Esophagus (tissue), 2 donors: Measurements from ENCODE around the gene CLDN7. TPM values are rescaled to one million over a fixed set of nuclear protein-coding genes. Genes with fewer than 3 reads are reported as not detected.

Experiments
- H3K27ac ChIP-seq, 2 donors: one replicate each; pipeline ENCODE4 v1.5.1; 2013; ENCODE audit warnings: low read depth in 2 of 2, mild to moderate bottlenecking in 2 of 2, inconsistent platforms in 1 of 2, low read length in 1 of 2, moderate library complexity in 1 of 2
- H3K27me3 ChIP-seq, 2 donors: one replicate each; pipeline ENCODE4 v1.6.1; 2013; ENCODE audit warnings: low read length in 2 of 2, control low read depth in 1 of 2, mild to moderate bottlenecking in 1 of 2; ENCODE audit not compliant: insufficient read depth in 2 of 2, control insufficient read depth in 1 of 2
- H3K36me3 ChIP-seq, 2 donors: one replicate each; pipeline ENCODE4 v1.6.1; 2013; ENCODE audit warnings: low read length in 1 of 2; ENCODE audit not compliant: control insufficient read depth in 2 of 2, insufficient read depth in 2 of 2
- H3K4me1 ChIP-seq, 2 donors: one replicate each; pipeline ENCODE4 v1.6.1; 2013; ENCODE audit warnings: low read length in 1 of 2; ENCODE audit not compliant: control insufficient read depth in 2 of 2, insufficient read depth in 2 of 2
- H3K4me3 ChIP-seq, 2 donors: one replicate each; pipeline ENCODE4 v1.5.1; 2013; ENCODE audit warnings: low read length in 2 of 2, mild to moderate bottlenecking in 2 of 2, low read depth in 1 of 2, moderate library complexity in 1 of 2
- H3K9me3 ChIP-seq, 2 donors: one replicate each; pipeline ENCODE4 v1.6.1; 2013; ENCODE audit warnings: mild to moderate bottlenecking in 2 of 2, low read depth in 1 of 2, low read length in 1 of 2, moderate library complexity in 1 of 2; ENCODE audit not compliant: control insufficient read depth in 2 of 2, insufficient read depth in 1 of 2
- WGBS, 2 donors: extraction: QIAGEN DNeasy Blood & Tissue Kit; methylation state at CpG; one replicate each; pipeline ENCODE4 v1.1.7; 2013; 5-methylcytosine and 5-hydroxymethylcytosine counted together
- polyA plus RNA-seq, 2 donors: library from polyadenylated mRNA; stranded (reverse); fragments of 200-250 nt; gene quantifications; one replicate each; pipeline ENCODE4 v1.2.3, GENCODE V29; 2013
- donor health status: healthy with polysubstance abuse.
- donor health status: Bipolar disorder and iron deficiency.

CLDN7 gene
- polyA plus RNA-seq, 2 donors, result 271 to 275 TPM

- Histone ChIP-seq H3K4me3 (no peak overlapping the region), H3K4me1 (peaks cover 10 to 15% of the 10 kb centered on the region in 2 donors)
- WGBS, 2 donors, result 62 to 75% methylated on average over 5 of the region's 5 CpGs
These were observed 30.2 kb downstream of the CLDN7 start for GRCh38 chr17:7232114-7232513.

GRCh38 chr17:7229504-7229903 is 32.8 kb downstream of the CLDN7 start:
- Histone ChIP-seq H3K4me3 (no peak overlapping the region), H3K27me3 (no peaks in the 10 kb centered on the region), H3K4me1 (peaks cover 8 to 10% of the 10 kb centered on the region in 2 donors), H3K27ac (peak overlapping the region; percentile 75 to 90), H3K36me3 (peaks cover 9 to 40% of the 10 kb centered on the region in 2 donors), H3K9me3 (no peaks in the 10 kb centered on the region)
- 94 to 96% methylated on average over 19 of the region's 19 CpGs for WGBS, 2 donors

More at GRCh38 chr17:7232114-7232513, 30.2 kb downstream of the CLDN7 start:
- Histone ChIP-seq H3K27ac (no peak overlapping the region), H3K36me3 (peaks cover 2 to 30% of the 10 kb centered on the region in 2 donors), H3K9me3 (no peaks in the 10 kb centered on the region), H3K27me3 (no peaks in the 10 kb centered on the region)

GRCh38 chr17:7228920-7229319 is 33.4 kb downstream of the CLDN7 start:
- peaks cover 13 to 44% of the 10 kb centered on the region in 2 donors for H3K36me3 ChIP-seq
- H3K27me3 ChIP-seq, result no peaks in the 10 kb centered on the region
- no peak overlapping the region for H3K4me3 ChIP-seq
- no peaks in the 10 kb centered on the region for H3K9me3 ChIP-seq
- H3K4me1 ChIP-seq, result peaks cover 8 to 10% of the 10 kb centered on the region in 2 donors
- WGBS, 2 donors, result 80 to 87% methylated on average over 14 of the region's 14 CpGs
- H3K27ac ChIP-seq, result peak overlapping the region; percentile 75 to 90

GRCh38 chr17:7226721-7227710 is 35.3 kb downstream of the CLDN7 start:
- Histone ChIP-seq H3K4me1 (peaks cover 8 to 10% of the 10 kb centered on the region in 2 donors), H3K4me3 (no peak overlapping the region), H3K27ac (peak overlapping the region in 1 of 2 donors; percentile 90), H3K36me3 (peaks cover 25 to 62% of the 10 kb centered on the region in 2 donors), H3K9me3 (no peaks in the 10 kb centered on the region), H3K27me3 (no peaks in the 10 kb centered on the region)
- 92 to 94% methylated on average over 31 of the region's 31 CpGs for whole genome bisulfite sequencing, 2 donors

GRCh38 chr17:7225711-7226331 is 36.5 kb downstream of the CLDN7 start:
- peak overlapping the region; percentile 12 to 27 for H3K27ac ChIP-seq
- 71 to 80% methylated on average over 21 of the region's 21 CpGs for WGBS, 2 donors

GRCh38 chr17:7224661-7225111 is 37.6 kb downstream of the CLDN7 start:
- 64 to 69% methylated on average over 15 of the region's 15 CpGs for WGBS, 2 donors
- H3K36me3 ChIP-seq, result peaks cover 23 to 64% of the 10 kb centered on the region in 2 donors
- H3K4me1 ChIP-seq, result peaks cover 15 to 16% of the 10 kb centered on the region in 2 donors
- no peak overlapping the region for H3K4me3 ChIP-seq
- H3K9me3 ChIP-seq, result no peaks in the 10 kb centered on the region
- peak overlapping the region; percentile 29 to 72 for H3K27ac ChIP-seq
- no peaks in the 10 kb centered on the region for H3K27me3 ChIP-seq

More at GRCh38 chr17:7225711-7226331, 36.5 kb downstream of the CLDN7 start:
- H3K4me1 ChIP-seq, result peaks cover 16 to 18% of the 10 kb centered on the region in 2 donors
- H3K4me3 ChIP-seq, result no peak overlapping the region
- peaks cover 25 to 70% of the 10 kb centered on the region in 2 donors for H3K36me3 ChIP-seq
- H3K27me3 ChIP-seq, result no peaks in the 10 kb centered on the region
- no peaks in the 10 kb centered on the region for H3K9me3 ChIP-seq

- 77 to 85% methylated on average over 9 to 10 of the region's 10 CpGs for WGBS, 2 donors
- Histone ChIP-seq H3K36me3 (peaks cover 23 to 58% of the 10 kb centered on the region in 2 donors), H3K27me3 (no peaks in the 10 kb centered on the region), H3K27ac (peak overlapping the region in 1 of 2 donors; percentile 40), H3K4me1 (peaks cover 13 to 15% of the 10 kb centered on the region in 2 donors), H3K9me3 (no peaks in the 10 kb centered on the region), H3K4me3 (no peak overlapping the region)
These were observed 38.2 kb downstream of the CLDN7 start for GRCh38 chr17:7224110-7224509.

GRCh38 chr17:7223375-7223774 is 38.9 kb downstream of the CLDN7 start:
- no peak overlapping the region for H3K4me3 ChIP-seq
- peaks cover 23 to 54% of the 10 kb centered on the region in 2 donors for H3K36me3 ChIP-seq
- no peaks in the 10 kb centered on the region for H3K9me3 ChIP-seq
- 76 to 82% methylated on average over 4 of the region's 4 CpGs for WGBS, 2 donors
- no peaks in the 10 kb centered on the region for H3K27me3 ChIP-seq
- H3K27ac ChIP-seq, result peak overlapping the region in 1 of 2 donors; percentile 26
- peaks cover 10 to 15% of the 10 kb centered on the region in 2 donors for H3K4me1 ChIP-seq

- no peaks in the 10 kb centered on the region for H3K9me3 ChIP-seq
- peak overlapping the region in 1 of 2 donors; percentile 26 for H3K27ac ChIP-seq
- no peaks in the 10 kb centered on the region for H3K27me3 ChIP-seq
- WGBS, 2 donors, result 73 to 74% methylated on average over 7 of the region's 7 CpGs
- peaks cover 13 to 14% of the 10 kb centered on the region in 2 donors for H3K4me1 ChIP-seq
- no peak overlapping the region for H3K4me3 ChIP-seq
- H3K36me3 ChIP-seq, result peaks cover 23 to 54% of the 10 kb centered on the region in 2 donors
These were observed 39.3 kb downstream of the CLDN7 start for GRCh38 chr17:7222972-7223292.
